WI38 (cell line): Measurements from ENCODE around the gene GJA3.

Experiments
- H3K4me3 ChIP-seq: 2 replicates; pipeline ENCODE4 v1.5.1; 2011; ENCODE audit warnings: low read depth, mild to moderate bottlenecking, control low read depth, low read length
- CTCF ChIP-seq: IDR thresholded peaks from 2 replicates; pipeline ENCODE4 v1.5.1; 2012; ENCODE audit warnings: low read depth, mild to moderate bottlenecking, control low read depth, low read length

The GJA3 gene

GRCh38 chr13:20195801-20196200 lies 34.9 kb upstream of the GJA3 start:
- TF ChIP-seq CTCF = no peak
- no peak overlapping the region for H3K4me3 ChIP-seq

GRCh38 chr13:20193907-20194631 lies 33.2 kb upstream of the GJA3 start:
- TF ChIP-seq CTCF = no peak
- no peak overlapping the region for H3K4me3 ChIP-seq

- H3K4me3 ChIP-seq = peak overlapping the region; percentile 38
- TF ChIP-seq CTCF = no peak
These were observed 32.5 kb upstream of the GJA3 start for GRCh38 chr13:20193162-20193906.

- H3K4me3 ChIP-seq = peak within 1 kb of the TSS; percentile 38
- no peak for TF ChIP-seq CTCF
These were observed 31.9 kb upstream of the GJA3 start, which contains the start of gene GJB2 for GRCh38 chr13:20192836-20193161. Gene GJB2, minus strand, starts transcription at chr13:20192938. Its CDS starts 3,357 bp downstream, at chr13:20189581.

GRCh38 chr13:20192158-20192835 lies 31.4 kb upstream of the GJA3 start:
- peak overlapping the region; percentile 38 for H3K4me3 ChIP-seq

GRCh38 chr13:20191311-20192157 lies 30.7 kb upstream of the GJA3 start:
- no peak for TF ChIP-seq CTCF

More at GRCh38 chr13:20192158-20192835, 31.4 kb upstream of the GJA3 start:
- TF ChIP-seq CTCF = no peak

More at GRCh38 chr13:20191311-20192157, 30.7 kb upstream of the GJA3 start:
- peak overlapping the region; percentile 38 for H3K4me3 ChIP-seq
